RWPE2 (cell line): Measurements from ENCODE around the gene ASB3.

Source experiments
- ATAC-seq: fragments of 200-7000 bp; cut with Tn5 transposase; 3 replicates; pipeline ENCODE4 v1.9.1; 2021; ENCODE audit warnings: low read depth
- DNase-seq: peaks from one replicate; pipeline ENCODE4 v3.0.0-alpha.2; 2020; ENCODE audit warnings: low spot score
- H3K27ac ChIP-seq: fragments of 450-650 bp; 2 replicates; pipeline ENCODE4 v1.5.1; 2017; ENCODE audit warnings: mild to moderate bottlenecking; ENCODE audit not compliant: poor library complexity, severe bottlenecking
- H3K27me3 ChIP-seq: fragments of 250-450 bp; sonication (Bioruptor Pico); 2 replicates; pipeline ENCODE4 v1.5.1; 2021; ENCODE audit warnings: mild to moderate bottlenecking, moderate library complexity; ENCODE audit not compliant: insufficient read depth, poor library complexity, severe bottlenecking
- H3K36me3 ChIP-seq: fragments of 250-450 bp; sonication (Bioruptor Pico); 2 replicates; pipeline ENCODE4 v1.5.1; 2020; ENCODE audit warnings: low read depth, mild to moderate bottlenecking, moderate library complexity
- H3K4me1 ChIP-seq: fragments of 250-450 bp; sonication (Bioruptor Pico); 2 replicates; pipeline ENCODE4 v1.5.1; 2021; ENCODE audit warnings: mild to moderate bottlenecking, moderate library complexity; ENCODE audit not compliant: insufficient read depth, poor library complexity, severe bottlenecking
- H3K4me3 ChIP-seq: fragments of 250-450 bp; sonication (Bioruptor Pico); 2 replicates; pipeline ENCODE4 v1.5.1; 2021; ENCODE audit warnings: mild to moderate bottlenecking, moderate library complexity; ENCODE audit not compliant: severe bottlenecking
- H3K9me3 ChIP-seq: fragments of 250-450 bp; sonication (Bioruptor Pico); 2 replicates; pipeline ENCODE4 v1.5.1; 2021; ENCODE audit warnings: mild to moderate bottlenecking, moderate library complexity; ENCODE audit not compliant: severe bottlenecking
- CTCF ChIP-seq: fragments of 450-650 bp; IDR thresholded peaks from one replicate; pipeline ENCODE4 v1.5.1; 2017; ENCODE audit warnings: mild to moderate bottlenecking, moderate library complexity; ENCODE audit not compliant: poor library complexity, severe bottlenecking

The ASB3 gene

GRCh38 chr2:53756644-53757043 lies 30.1 kb downstream of the ASB3 start:
- ATAC-seq (no peak), DNase-seq (no peak)
- H3K27ac ChIP-seq = no peak overlapping the region
- peaks cover 17% of the 10 kb centered on the region for H3K4me1 ChIP-seq
- H3K27me3 ChIP-seq = no peaks in the 10 kb centered on the region
- H3K4me3 ChIP-seq = no peak overlapping the region
- TF ChIP-seq CTCF = no peak
- H3K36me3 ChIP-seq = no peaks in the 10 kb centered on the region; the same call in 1 of the 2 replicates
- no peaks in the 10 kb centered on the region for H3K9me3 ChIP-seq

- no peaks in the 10 kb centered on the region for H3K27me3 ChIP-seq
- ATAC-seq (peak; percentile 60), DNase-seq (no peak)
- H3K9me3 ChIP-seq = no peaks in the 10 kb centered on the region
- peak overlapping the region; percentile 26 for H3K27ac ChIP-seq
- H3K4me1 ChIP-seq = peaks cover 24% of the 10 kb centered on the region
- H3K4me3 ChIP-seq = no peak overlapping the region
- peaks cover 8% of the 10 kb centered on the region; the same call in 1 of the 2 replicates for H3K36me3 ChIP-seq
- no peak for TF ChIP-seq CTCF
Observed at GRCh38 chr2:53755121-53755520, 31.6 kb downstream of the ASB3 start.

GRCh38 chr2:53753041-53753440 lies 33.7 kb downstream of the ASB3 start:
- Histone ChIP-seq H3K4me3 (no peak overlapping the region), H3K27ac (no peak overlapping the region), H3K9me3 (no peaks in the 10 kb centered on the region), H3K36me3 (peaks cover 26% of the 10 kb centered on the region), H3K27me3 (no peaks in the 10 kb centered on the region), H3K4me1 (peaks cover 24% of the 10 kb centered on the region)
- no peak for TF ChIP-seq CTCF
- ATAC-seq = no peak
- no peak for DNase-seq

- Histone ChIP-seq H3K4me3 (no peak overlapping the region), H3K9me3 (no peaks in the 10 kb centered on the region), H3K36me3 (peaks cover 26% of the 10 kb centered on the region), H3K27ac (peak overlapping the region; percentile 29), H3K4me1 (peaks cover 24% of the 10 kb centered on the region), H3K27me3 (no peaks in the 10 kb centered on the region)
- ATAC-seq (no peak; the same call in 2 of the 3 replicates), DNase-seq (no peak)
- no peak for TF ChIP-seq CTCF
Observed at GRCh38 chr2:53752385-53752784, 34.4 kb downstream of the ASB3 start.

GRCh38 chr2:53751728-53752127 lies 35.0 kb downstream of the ASB3 start:
- H3K27me3 ChIP-seq = no peaks in the 10 kb centered on the region
- peaks cover 26% of the 10 kb centered on the region for H3K36me3 ChIP-seq
- H3K9me3 ChIP-seq = no peaks in the 10 kb centered on the region
- H3K4me3 ChIP-seq = no peak overlapping the region
- ATAC-seq = peak; percentile 89
- DNase-seq = no peak
- H3K4me1 ChIP-seq = peaks cover 24% of the 10 kb centered on the region
- peak overlapping the region; percentile 29 for H3K27ac ChIP-seq
- TF ChIP-seq CTCF = no peak
